GM18499 (cell line): ENCODE measurements around the gene CACNA1F.
"Not testable (repeated sequence)": the region's sequence is repeated elsewhere in the genome, so short reads cannot be mapped to it uniquely, and the experiment has no call there.

Experiments
- ATAC-seq: cut with Tn5 transposase; IDR thresholded peaks from one replicate; pipeline ENCODE4 v1.9.1; 2021; ENCODE audit warnings: moderate number of reproducible peaks; ENCODE audit not compliant: insufficient read depth, unreplicated experiment

The CACNA1F gene

DNA sequence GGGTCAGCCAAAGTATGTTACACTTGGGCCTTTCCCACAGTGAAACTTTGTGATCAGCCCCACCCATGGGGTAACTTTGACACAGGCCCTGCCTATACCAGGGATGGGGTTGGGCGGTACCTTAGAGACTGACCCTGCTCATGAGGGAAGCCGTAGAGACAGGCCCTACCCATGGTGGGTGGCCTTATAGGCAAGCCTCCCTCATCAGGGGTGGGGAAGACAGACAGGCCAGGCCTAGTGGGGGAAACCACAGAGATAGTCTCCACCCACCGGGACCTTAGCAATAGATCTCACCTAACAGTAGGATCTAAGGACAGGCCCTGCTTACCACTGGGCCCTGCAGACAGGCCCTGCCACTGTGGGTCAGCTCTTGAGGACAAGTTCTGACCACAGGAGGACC lies 54.6 kb downstream of the CACNA1F start:
- ATAC-seq: no peak

DNA sequence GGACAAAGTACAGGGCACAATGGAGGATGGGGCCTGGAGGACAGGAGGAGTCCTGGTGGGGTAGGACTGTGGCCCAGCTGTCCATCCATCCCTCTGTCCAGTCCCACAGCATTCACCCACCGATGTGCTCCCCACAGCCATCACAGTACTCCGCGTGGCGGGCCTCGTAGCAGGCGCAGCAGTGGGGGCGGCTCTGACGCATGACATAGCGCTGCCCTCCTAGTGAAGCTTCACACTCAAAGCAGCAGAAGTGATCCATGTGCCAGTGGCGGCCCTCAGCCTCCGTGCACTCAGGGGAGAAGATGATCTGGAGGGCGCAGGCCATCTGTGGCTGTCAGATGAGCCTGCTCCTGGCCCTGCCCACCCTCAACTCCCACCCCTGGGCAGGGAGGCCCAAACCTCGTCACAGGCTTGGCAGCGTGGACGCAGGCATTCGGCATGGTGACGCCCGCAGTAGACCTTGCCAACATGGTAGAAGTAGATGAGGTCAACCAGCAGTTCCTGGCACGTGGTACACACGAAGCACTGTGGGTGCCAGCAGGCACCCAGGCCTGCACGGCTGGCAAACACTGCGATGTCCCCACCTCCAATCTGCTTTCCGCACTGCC lies 55.2 kb downstream of the CACNA1F start:
- no peak for ATAC-seq

DNA sequence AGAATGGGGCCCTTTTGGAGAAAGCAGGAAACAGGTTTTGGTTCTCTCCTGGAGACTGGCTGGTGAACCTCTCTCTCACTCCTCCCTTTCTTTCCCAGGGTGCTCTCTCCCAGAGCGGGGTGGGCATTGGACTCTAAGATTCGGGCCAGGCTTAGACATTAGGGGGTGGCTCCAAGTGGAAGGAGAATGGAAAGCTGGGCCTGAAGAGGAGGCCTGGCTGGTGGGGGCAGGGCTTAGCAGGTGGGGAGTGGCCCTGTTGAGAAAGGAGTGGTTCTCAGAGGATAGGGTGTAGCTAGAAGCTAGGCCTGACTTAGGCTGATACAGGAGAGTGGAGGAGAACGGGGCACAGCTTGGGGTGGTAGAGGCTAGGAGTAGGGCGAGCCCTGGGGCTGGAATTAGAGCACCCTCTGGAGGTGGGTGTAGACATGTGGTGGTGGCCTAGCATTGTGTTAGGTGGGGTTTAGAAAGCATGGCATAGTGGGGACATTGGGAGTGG lies 55.8 kb downstream of the CACNA1F start:
- ATAC-seq: no peak

DNA sequence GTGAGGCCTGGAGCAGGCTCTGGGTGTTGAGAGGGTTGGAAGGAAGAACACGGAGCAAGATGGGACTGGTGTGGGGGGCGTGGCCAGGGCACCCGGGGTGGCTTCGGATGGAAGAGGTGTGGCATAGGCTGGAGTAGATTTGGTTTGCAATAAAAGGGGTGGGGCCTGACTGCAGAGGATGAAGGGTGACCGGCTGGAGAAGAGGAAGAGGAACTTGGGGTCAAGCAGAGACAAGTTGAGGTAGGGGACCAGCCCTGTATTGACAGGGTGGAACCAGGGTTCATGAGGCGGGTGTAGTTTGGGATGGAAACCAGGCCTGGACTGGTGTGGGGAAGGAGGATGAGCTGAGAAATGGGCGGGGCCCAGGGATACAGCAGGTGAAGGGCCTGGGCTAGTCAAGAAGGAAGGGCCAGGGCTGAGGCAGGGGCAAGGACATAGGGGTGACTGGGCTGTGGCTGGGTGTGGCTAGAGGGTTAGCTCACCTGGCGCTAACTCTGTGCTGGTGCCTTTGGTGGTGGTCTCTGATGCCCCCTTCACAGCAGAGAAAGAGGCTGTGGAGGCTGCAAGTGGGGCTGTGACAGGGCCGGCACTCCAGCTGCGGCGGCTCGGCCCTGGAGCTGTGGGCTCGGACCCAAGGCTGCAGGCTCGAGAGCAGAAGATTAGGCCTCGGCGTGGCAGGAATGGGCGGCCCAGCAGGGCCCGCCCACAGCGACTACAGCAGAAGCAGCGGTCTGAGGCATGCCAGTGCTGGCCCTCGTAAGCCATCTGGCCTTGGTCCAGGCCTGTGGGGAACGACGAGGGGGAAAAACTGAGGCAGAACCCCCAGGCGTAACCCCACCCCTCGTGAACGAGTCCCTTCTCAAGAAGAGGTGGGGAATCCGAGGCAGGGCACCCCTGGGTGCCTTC lies 56.5 kb downstream of the CACNA1F start:
- ATAC-seq: no peak

DNA sequence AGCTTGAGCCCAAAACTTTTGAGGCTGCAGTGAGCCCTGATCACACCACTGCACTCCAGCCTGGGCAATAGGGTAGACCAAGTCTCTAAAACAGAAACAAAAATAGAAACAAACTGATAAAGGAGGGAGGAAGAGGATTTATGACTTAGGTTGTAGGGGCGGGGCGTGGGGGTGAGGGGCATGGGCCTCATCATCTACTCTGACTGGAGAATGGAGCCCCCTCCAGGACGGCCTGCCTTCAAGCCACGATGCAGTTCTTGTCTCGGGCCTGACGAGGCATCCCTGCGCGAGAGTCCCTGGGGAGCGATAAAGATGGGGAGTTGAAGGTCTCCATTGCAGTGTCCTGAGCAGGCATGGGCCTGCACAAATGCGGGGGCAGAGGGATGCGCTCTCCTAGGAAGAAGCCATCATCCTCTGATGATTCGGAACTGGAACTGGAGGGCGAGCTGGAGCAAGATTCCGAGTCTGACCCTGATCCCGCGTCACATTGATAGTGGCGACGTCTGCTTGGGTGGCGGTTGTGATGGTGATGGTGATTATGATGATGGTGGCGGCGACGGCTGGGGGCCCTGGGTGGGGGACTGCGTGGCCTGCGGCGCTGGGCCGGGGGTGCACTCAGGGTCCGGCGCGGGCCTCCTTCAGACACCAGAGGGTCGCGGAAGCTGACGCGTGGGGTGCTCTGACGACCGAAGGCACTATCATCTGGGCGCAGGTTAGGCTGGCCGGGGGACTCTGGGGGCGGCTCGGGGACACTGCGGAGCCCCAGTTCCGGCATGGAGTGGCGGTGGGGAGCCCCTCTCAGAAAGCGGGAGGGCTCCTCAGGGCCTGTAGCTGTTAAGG lies 57.5 kb downstream of the CACNA1F start:
- no peak for ATAC-seq

DNA sequence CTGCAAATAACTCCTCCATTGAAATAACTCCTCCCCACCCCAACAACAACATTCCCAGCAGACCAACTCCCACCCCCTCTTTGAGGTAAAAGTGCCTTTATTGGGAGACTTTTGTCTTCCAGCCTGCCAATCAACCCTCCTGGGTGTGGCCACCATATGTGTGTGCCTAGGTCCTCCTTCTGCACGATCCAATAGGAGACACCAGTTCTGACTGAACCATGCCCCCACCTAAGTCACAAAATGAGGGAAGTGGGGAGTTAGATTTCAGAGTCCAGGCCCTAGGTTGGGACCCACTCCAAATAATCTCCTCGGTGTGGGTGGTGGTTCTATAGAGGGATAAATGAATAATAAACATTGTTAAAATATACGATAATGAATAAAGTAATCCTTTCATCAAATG lies 58.4 kb downstream of the CACNA1F start:
- ATAC-seq: no peak

DNA sequence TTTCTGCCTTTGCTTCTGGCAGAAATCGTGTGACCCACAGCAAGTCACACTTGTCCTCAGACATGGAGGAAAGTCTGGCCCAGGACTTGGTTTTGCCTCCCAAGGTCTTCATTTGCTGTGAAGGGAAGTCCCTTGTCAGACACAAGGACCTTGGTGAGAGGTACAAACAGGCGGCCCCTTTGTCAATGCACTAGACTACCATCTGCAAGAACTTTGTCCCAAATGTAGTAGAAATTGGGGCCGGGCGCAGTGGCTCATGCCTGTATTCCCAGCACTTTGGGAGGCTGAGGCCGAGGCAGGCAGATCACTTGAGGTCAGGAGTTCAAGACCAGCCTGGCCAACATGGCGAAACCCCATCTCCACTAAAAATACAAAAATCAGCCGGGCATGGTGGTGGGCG lies 59.6 kb downstream of the CACNA1F start:
- not testable (repeated sequence) for ATAC-seq

DNA sequence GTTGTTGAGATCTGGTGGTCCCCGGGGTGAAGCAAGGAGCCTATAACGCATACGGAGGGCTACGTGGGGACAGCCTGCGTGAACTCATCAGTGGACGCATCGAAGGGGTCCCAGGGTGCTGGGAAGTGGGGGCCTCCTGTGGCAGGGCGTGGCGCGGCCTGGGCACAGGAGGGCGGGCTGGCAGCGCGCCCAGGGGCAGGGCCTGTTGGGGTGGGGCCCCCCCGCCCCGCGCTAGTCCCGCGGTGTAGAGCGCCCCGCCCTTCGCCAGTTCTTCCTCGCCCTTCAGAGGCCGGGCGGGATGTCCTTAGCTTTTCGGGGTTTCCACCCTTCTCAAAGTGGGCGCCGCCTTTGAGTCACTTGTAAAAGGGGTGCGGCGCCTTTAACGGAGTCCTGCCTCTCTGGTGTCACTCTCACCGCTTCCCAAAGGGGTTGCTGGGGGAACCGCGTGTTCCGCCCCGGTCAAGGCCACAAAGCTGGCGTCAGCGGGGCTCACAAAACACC lies 60.8 kb downstream of the CACNA1F start:
- ATAC-seq: peak; percentile 50

DNA sequence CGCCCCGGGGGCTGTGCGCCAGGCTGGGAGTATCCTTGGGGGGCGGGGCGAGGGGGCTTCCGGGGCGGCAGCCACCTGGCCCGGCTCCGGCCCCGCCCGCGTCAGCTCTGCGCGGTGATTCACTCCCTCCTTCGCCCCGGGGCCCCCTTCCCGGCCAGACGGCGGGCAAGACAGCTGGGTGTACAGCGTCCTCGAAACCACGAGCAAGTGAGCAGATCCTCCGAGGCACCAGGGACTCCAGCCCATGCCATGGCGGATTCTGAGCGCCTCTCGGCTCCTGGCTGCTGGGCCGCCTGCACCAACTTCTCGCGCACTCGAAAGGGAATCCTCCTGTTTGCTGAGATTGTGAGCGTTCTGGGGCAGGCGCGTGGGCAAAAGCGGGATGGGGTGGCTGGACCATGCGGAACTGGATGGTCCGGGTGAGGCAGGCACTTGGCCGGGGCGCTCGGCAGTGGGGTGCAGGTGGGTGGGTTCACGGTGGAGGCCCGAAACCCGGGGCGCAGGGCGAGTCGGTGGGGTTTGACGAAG lies 61.3 kb downstream of the CACNA1F start, which contains the start of gene PLP2:
Gene PLP2 (plus strand): TSS at position 147 of the 528 bp plus-strand sequence. CDS start 103 bp downstream, at position 250.
- no peak for ATAC-seq

DNA sequence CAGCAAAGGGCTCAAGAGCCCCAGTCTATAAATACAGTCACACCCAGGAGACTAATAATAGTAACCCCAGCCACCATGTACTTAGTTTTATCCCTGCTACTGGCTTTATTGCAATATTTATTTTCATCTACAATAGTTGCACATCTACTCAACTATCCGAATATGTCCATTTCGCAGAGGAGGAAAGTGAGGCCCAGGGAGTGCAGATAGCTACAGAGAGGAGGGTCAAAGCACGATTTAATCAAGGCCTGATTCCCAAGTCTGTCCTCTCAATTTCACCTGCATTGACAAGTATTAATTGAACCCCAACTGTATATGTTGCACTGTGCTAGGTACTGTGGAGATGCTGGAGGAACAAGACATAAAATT lies 65.4 kb downstream of the CACNA1F start:
- no peak for ATAC-seq

DNA sequence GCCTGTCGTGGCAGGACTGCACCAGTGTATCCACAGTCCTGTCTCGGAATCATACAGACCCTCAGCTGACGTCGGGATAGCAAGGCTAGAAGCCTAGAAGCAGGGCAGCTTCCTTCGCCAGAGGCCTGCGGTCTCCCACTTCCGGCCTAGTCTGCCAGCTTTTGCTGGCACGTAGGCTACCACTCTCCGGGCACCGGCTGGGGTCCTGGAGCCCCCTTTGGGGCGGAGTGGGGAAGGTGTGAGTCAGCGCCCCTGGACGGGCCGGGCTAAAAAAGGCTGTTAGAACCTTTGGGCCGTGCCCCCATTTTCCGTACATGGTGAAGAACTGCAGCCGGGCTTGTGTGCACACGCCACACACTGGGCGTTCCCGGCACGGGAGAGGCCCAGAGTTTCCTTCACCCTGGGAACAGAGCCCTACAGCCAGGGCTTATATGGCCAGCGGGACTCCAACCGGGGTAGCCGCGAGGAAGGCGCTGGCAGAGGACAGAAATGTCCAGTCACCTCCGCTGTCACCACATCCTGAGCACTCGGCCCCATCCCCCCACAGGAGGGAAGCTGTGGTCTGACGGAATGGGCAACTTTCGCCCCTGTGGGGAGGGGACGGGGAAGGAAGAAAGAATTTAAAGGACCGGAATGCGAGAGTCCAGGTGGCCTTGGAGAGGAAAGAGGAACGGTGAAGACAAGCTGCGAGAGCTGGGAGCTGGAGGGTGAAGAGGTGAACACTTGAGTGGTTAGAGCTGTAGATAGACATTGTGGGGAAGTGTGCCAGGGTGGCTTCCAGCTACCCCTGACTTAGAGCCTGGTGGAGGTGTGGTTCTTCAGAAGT lies 66.0 kb downstream of the CACNA1F start:
- no peak for ATAC-seq

DNA sequence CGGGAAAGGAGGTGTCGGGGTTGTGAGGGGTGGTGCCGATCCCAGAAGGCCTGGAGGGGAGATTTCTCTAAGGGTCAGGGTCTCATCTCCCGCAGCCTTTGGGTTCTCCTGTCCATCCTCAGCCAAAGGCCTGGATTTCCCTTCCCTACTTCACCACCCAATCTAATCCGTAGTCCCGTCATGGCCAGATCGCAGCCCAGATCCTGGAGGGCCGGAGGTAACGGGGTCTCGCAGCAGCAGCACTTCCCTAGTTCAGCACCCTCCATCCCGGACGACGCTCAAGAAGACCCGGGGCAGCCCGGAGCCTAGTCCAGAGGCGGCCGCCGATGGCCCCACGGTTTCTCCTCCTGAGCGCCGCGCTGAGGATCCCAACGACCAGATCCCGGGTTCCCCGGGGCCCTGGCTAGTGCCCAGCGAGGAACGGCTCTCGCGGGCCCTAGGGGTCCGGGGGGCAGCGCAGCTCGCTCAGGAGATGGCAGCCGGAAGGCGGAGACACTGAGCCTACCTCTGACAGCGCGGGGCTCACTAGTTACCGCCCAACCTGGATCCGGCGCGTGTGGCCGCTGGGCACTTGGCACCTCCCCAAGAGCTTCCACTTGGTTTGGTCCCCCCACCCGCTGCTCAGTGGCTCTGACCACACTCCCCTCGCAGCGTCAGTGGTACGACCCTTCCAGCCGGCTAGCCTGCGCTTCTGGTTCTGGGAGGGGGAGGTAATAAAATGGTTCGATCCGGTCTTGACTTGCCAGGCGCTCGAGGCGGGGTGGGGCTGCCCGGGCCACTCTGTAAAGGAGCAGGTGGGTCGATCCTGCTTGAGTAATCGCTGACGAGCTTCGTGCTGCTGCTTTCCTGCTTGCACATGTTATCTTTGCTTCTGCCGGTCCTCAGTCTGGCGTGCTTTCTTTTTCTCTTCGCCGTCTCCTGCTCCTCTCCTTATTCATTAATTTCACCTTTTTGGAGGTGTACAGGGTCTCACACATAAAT lies 66.9 kb downstream of the CACNA1F start:
- no peak for ATAC-seq

DNA sequence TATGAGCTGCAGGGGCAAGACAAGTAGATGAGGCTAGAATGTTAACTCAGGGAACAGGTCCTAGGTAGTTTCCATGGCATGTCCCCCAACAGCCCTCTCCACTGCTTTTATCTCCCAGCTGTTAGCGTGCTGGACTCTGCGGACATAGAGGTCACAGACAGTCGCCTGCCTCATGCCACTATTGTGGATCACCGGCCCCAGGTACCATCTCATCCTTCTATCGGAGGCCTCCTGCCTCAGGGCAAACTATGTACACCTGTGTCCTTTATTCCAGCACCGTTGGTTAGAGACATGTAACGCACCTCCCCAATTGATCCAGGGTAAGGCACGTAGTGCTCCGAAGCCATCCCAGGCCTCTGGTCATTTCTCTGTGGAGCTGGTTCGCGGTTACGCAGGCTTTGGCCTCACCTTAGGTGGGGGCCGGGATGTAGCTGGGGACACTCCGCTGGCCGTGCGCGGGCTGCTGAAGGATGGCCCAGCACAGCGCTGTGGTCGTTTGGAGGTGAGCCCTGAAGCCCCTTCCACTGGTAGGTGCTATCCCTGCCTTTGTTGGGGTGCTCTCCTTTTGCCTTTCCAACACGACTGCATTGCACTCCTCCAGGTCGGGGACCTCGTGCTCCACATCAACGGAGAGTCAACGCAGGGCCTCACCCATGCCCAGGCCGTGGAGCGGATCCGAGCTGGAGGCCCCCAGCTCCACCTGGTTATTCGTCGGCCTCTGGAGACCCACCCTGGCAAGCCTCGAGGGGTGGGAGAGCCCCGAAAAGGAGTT lies 68.4 kb downstream of the CACNA1F start:
- no peak for ATAC-seq

DNA sequence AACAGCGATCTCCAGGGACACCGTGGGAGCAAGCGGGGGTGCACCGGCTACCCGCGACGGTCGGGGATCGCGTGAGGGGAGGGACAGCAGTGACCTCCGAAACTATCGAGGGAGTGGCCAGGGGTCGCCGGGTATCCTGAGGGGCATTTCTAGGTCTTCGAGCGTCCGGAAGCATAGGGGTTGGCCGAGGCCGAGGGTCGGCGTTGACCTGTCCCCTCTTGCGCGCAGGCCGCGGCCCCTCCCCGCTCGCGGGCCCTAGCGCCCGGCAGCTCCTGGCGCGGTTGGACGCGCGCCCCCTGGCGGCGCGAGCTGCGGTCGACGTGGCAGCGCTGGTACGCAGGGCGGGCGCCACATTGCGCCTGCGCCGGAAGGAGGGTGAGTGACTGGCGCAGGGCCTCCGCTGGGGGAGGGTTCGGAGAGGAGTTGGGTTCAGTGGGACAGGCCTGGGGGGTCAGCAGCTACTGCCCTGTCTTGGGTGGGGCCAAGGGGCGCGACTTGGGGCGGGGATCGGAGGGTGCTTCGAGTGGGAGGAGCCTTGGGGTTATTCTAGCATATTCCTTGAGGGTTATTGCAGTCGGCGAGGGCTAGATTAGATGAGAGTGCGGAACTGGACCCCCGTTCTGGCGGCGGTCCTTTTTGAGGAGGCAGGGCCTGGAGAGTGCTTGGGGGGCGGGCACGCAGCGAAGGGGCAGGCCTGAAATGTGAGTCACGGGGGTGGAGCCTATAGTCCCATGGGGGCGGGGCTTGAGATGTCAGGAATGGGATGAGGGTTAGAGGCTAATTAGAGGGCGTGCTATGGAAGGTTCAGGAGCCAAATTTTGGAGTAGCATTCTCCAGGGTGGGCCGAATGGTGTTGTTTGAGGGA lies 69.4 kb downstream of the CACNA1F start:
- no peak for ATAC-seq

DNA sequence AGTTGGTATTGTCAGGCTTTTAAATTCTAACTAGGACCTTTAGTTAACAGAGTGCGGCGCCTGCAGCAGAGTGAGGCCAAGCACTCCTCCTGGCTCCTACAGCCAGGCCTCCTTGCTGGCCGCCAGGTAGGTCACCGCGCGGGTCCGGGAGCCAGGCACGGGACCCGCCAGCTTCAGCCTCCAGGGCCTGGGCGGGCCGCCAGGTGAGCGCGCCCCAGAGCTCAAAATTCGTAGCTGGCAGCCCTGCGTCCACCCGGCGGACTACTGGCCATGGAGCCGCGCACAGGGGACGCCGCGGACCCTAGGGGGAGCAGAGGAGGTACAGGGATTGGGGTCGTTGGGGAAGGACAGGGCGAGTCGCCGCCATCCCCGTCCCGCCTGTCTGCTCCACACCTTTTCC lies 70.5 kb downstream of the CACNA1F start, which contains the start of gene MAGIX:
Gene MAGIX (plus strand): TSS at position 139 of the 400 bp plus-strand sequence. CDS start 132 bp downstream, at position 271.
- ATAC-seq: no peak

DNA sequence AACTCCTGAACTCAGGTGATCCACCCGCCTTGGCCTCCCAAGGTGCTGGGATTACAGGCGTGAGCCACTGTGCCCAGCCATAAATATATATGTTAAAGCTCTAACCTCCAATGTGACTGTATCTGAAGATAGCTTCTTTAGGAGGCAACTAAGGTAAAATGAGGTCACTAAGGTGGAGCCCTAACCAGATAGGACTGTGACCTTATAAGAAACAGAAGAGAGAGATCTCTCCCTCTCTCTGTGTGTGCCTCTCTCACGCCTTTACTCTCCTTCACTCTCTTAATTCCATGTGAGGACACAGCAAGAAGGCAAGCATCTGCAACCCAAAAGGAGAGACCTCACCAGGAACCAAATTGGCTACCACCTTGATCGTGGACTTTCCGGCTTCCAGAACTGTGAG lies 71.5 kb downstream of the CACNA1F start:
- no peak for ATAC-seq
